IMR-90 (cell line): ENCODE data around the gene CIZ1. TPM values are rescaled to one million over a fixed set of nuclear protein-coding genes. Genes with fewer than 3 reads are reported as not detected.

Experiments used
- ATAC-seq: fragments of 200-7000 bp; cut with Tn5 transposase; 2 replicates; pipeline ENCODE4 v1.9.1; 2020; ENCODE audit warnings: low read depth, mild to moderate bottlenecking, moderate library complexity
- BruUV-seq: library from RNA; stranded (reverse); fragments of 400-500 nt; replicated peaks from 2 replicates; lab custom pipeline; 2021; lab: Mats Ljungman, UMichigan
- CTCF ChIA-PET: fragments of 300-600 bp; formaldehyde crosslinking; extraction: SDS; loops from one replicate; lab custom pipeline; 2021; ENCODE audit warnings: antibody characterized with exemption; lab: Yijun Ruan, JAX
- POLR2A ChIA-PET: fragments of 300-600 bp; sonication (Branson Sonifier 250); formaldehyde crosslinking; loops from one replicate; lab custom pipeline; 2022; ENCODE audit warnings: antibody characterized with exemption; ENCODE audit not compliant: unreplicated experiment; lab: Charles Lee
- DNase-seq: peaks from one replicate; pipeline ENCODE4 v3.0.0; 2013
- H2AFZ ChIP-seq: replicated peaks from 2 replicates; pipeline ENCODE3; 2013; ENCODE audit warnings: low read length, mild to moderate bottlenecking; ENCODE audit not compliant: poor library complexity
- H2AK5ac ChIP-seq: 2 replicates; pipeline ENCODE4 v1.6.1; 2013; ENCODE audit warnings: low read depth, low read length, inconsistent platforms
- H2AK9ac ChIP-seq: replicated peaks from 2 replicates; pipeline ENCODE3; 2013; ENCODE audit warnings: mild to moderate bottlenecking, low read depth, low read length, moderate library complexity; ENCODE audit not compliant: poor library complexity
- H2BK120ac ChIP-seq: 2 replicates; pipeline ENCODE4 v1.6.1; 2013; ENCODE audit warnings: low read depth, low read length, inconsistent platforms
- H2BK15ac ChIP-seq: 3 replicates; pipeline ENCODE4 v1.6.1; 2013; ENCODE audit warnings: low read depth, low read length, inconsistent platforms
- H2BK20ac ChIP-seq: 2 replicates; pipeline ENCODE4 v1.6.1; 2013; ENCODE audit warnings: low read depth, mild to moderate bottlenecking, inconsistent platforms, low read length, moderate library complexity
- H2BK5ac ChIP-seq: 2 replicates; pipeline ENCODE4 v1.6.1; 2013; ENCODE audit warnings: mild to moderate bottlenecking, low read depth, low read length, inconsistent platforms; ENCODE audit not compliant: poor library complexity, severe bottlenecking
- H3K14ac ChIP-seq: replicated peaks from 2 replicates; pipeline ENCODE4 v1.6.1; 2013; ENCODE audit warnings: low read depth, low read length, inconsistent platforms
- H3K18ac ChIP-seq: 2 replicates; pipeline ENCODE4 v1.6.1; 2013; ENCODE audit warnings: low read depth, low read length, control low read depth
- H3K23ac ChIP-seq: 2 replicates; pipeline ENCODE4 v1.6.1; 2013; ENCODE audit warnings: low read depth, low read length, inconsistent platforms
- H3K27ac ChIP-seq: 2 replicates; pipeline ENCODE4 v1.5.1; 2013; ENCODE audit warnings: mild to moderate bottlenecking, control low read depth, low read length; ENCODE audit not compliant: insufficient read depth
- H3K27me3 ChIP-seq: 2 replicates; pipeline ENCODE4 v1.6.1; 2013; ENCODE audit warnings: low read length; ENCODE audit not compliant: control insufficient read depth, insufficient read depth
- H3K36me3 ChIP-seq: 2 replicates; pipeline ENCODE4 v1.6.1; 2013; ENCODE audit warnings: low read length, mixed read lengths; ENCODE audit not compliant: control insufficient read depth, insufficient read depth
- H3K4ac ChIP-seq: 2 replicates; pipeline ENCODE4 v1.6.1; 2013; ENCODE audit warnings: low read depth, low read length, inconsistent platforms
- H3K4me1 ChIP-seq: 2 replicates; pipeline ENCODE4 v1.6.1; 2013; ENCODE audit warnings: low read length, mixed read lengths; ENCODE audit not compliant: control insufficient read depth, insufficient read depth
- H3K4me2 ChIP-seq: 2 replicates; pipeline ENCODE4 v1.6.1; 2013; ENCODE audit warnings: low read depth, mild to moderate bottlenecking, control low read depth, low read length, moderate library complexity
- H3K4me3 ChIP-seq: 2 replicates; pipeline ENCODE4 v1.5.1; 2013; ENCODE audit warnings: low read depth, mild to moderate bottlenecking, control low read depth, low read length, moderate library complexity; ENCODE audit not compliant: insufficient read depth
- H3K56ac ChIP-seq: 2 replicates; pipeline ENCODE4 v1.6.1; 2013; ENCODE audit warnings: low read length, inconsistent platforms; ENCODE audit not compliant: insufficient read depth; ENCODE audit errors: extremely low read depth
- H3K79me1 ChIP-seq, 2 experiments: 2 replicates each; pipeline ENCODE4 v1.6.1; 2013; ENCODE audit warnings: low read length in 2 of 2, inconsistent platforms in 1 of 2, low read depth in 1 of 2
- H3K9ac ChIP-seq: 2 replicates; pipeline ENCODE4 v1.6.1; 2013; ENCODE audit warnings: low read depth, low read length, control low read depth
- H3K9me1 ChIP-seq: 2 replicates; pipeline ENCODE4 v1.6.1; 2013; ENCODE audit warnings: low read length, inconsistent platforms; ENCODE audit not compliant: insufficient read depth
- H3K9me3 ChIP-seq: 2 replicates; pipeline ENCODE4 v1.6.1; 2013; ENCODE audit warnings: low read length; ENCODE audit not compliant: control insufficient read depth, insufficient read depth
- H4K20me1 ChIP-seq: 2 replicates; pipeline ENCODE4 v1.6.1; 2013; ENCODE audit warnings: low read length, inconsistent platforms; ENCODE audit not compliant: insufficient read depth
- H4K5ac ChIP-seq: 2 replicates; pipeline ENCODE4 v1.6.1; 2013; ENCODE audit warnings: mild to moderate bottlenecking, low read depth, low read length, control low read depth
- H4K8ac ChIP-seq, 2 experiments: 2 replicates each; pipeline ENCODE4 v1.6.1; 2013; ENCODE audit warnings: low read depth in 2 of 2, low read length in 2 of 2, control low read depth in 1 of 2, inconsistent platforms in 1 of 2
- H4K91ac ChIP-seq: 2 replicates; pipeline ENCODE4 v1.6.1; 2013; ENCODE audit warnings: low read depth, low read length, inconsistent platforms; ENCODE audit not compliant: insufficient read depth
- CEBPB ChIP-seq: IDR thresholded peaks from 2 replicates; pipeline ENCODE4 v1.6.1; 2012; ENCODE audit warnings: low read depth, low read length, improper control_type of control experiment
- CHD1 ChIP-seq: IDR thresholded peaks from 2 replicates; pipeline ENCODE4 v1.6.1; 2012; ENCODE audit warnings: low read depth, low read length, improper control_type of control experiment
- MXI1 ChIP-seq: IDR thresholded peaks from 2 replicates; pipeline ENCODE4 v1.6.1; 2012; ENCODE audit warnings: low read depth, mild to moderate bottlenecking, low read length, moderate library complexity, borderline replicate concordance
- NFE2L2 ChIP-seq: fragments of 150-350 bp; IDR thresholded peaks from 2 replicates; pipeline ENCODE4 v1.6.1; 2016; ENCODE audit warnings: low read depth, mild to moderate bottlenecking, low read length
- POLR2A ChIP-seq: IDR thresholded peaks from 2 replicates; pipeline ENCODE4 v1.6.1; 2012; ENCODE audit warnings: mild to moderate bottlenecking, low read depth, low read length
- RAD21 ChIP-seq: IDR thresholded peaks from 2 replicates; pipeline ENCODE4 v1.6.1; 2012; ENCODE audit warnings: low read length, improper control_type of control experiment
- RFX5 ChIP-seq: IDR thresholded peaks from 2 replicates; pipeline ENCODE4 v1.8.0; 2012; ENCODE audit warnings: low read depth, mild to moderate bottlenecking, low read length, moderate library complexity
- WGBS, 2 experiments: methylation state at CpG; one replicate each; pipeline versions ENCODE4 v1.1.5 to v1.1.7; 2013; ENCODE audit warnings: missing lambda C conversion rate in 2 of 2; ENCODE audit not compliant: insufficient read length in 1 of 2; ENCODE audit errors: extremely low coverage in 2 of 2; 5-methylcytosine and 5-hydroxymethylcytosine counted together
- dilution Hi-C: fragments of 300-500 bp; cut with HindIII; formaldehyde crosslinking; loops from one replicate; pipeline ENCODE4 v1.14.3; 2018; ENCODE audit warnings: low sequenced_read_pairs; ENCODE audit not compliant: unreplicated experiment
- in situ Hi-C: fragments of 300-500 bp; cut with MboI; formaldehyde crosslinking; loops from 3 replicates; pipeline ENCODE4 v1.14.3; 2019; ENCODE audit warnings: low sequenced_read_pairs, inconsistent platforms, mixed read lengths
- intact Hi-C: fragments of 100-400 bp; cut with micrococcal nuclease; formaldehyde crosslinking; loops from 2 replicates; pipeline ENCODE4 v1.10.0; 2022
- polyA plus RNA-seq, 3 experiments: library from polyadenylated mRNA; depleted of rRNA; stranded (reverse); fragments of >200 nt; gene quantifications; 2 replicates each; pipeline ENCODE4 v1.2.3, GENCODE V29; 2012; ENCODE audit warnings: low replicate concordance in 1 of 3
- total RNA-seq: library from RNA; depleted of rRNA; stranded (reverse); fragments of >200 nt; gene quantifications from 2 replicates; pipeline ENCODE4 v1.2.3, GENCODE V29; 2012
- TF ChIP-seq, protein P1 (sequence below): fragments of 150-350 bp; IDR thresholded peaks from 2 replicates; pipeline ENCODE4 v1.6.1; 2016; ENCODE audit warnings: low read depth, mild to moderate bottlenecking, low read length, moderate library complexity, borderline replicate concordance
- TF ChIP-seq, protein P2 (sequence below): fragments of 150-350 bp; IDR thresholded peaks from 2 replicates; pipeline ENCODE4 v1.6.1; 2017; ENCODE audit warnings: mild to moderate bottlenecking, antibody characterized with exemption, low read length, low read depth

The CIZ1 gene
- total and polyA plus RNA-seq, 2 of the 4 experiments (the other 2 are of a cell fraction) = 13.8 to 51.9 TPM

DNA sequence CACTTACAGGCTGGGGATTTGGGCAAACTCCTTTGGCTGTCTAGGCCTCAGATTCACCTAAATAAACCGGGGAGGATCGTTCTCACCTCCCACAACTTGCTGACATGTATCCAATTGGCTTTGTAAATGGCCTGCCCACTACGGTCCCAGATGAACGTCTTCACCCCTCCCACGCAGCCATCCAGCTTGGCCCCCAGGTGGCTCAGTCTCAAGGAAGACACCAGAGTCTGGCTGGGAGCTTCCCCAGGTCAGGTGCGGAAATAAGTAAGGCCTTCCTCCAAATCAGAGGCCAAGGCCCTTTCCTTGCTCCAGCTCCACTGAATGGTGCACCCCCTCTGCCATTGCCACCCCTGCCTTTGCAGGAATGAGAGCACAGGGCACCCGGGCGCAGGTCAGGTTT, 11.4 kb downstream of the CIZ1 start:
- H3K9me3 ChIP-seq = peaks cover 5% of the 10 kb centered on the region
- H3K79me1 ChIP-seq = peaks cover 0 to 24% of the 10 kb centered on the region in 2 experiments; a peak in 2 of 4 replicates
- TF ChIP-seq POLR2A = no peak
- no peak for TF ChIP-seq RFX5
- TF ChIP-seq NFE2L2 = no peak
- TF ChIP-seq RAD21 = no peak
- TF ChIP-seq, protein P1, sequence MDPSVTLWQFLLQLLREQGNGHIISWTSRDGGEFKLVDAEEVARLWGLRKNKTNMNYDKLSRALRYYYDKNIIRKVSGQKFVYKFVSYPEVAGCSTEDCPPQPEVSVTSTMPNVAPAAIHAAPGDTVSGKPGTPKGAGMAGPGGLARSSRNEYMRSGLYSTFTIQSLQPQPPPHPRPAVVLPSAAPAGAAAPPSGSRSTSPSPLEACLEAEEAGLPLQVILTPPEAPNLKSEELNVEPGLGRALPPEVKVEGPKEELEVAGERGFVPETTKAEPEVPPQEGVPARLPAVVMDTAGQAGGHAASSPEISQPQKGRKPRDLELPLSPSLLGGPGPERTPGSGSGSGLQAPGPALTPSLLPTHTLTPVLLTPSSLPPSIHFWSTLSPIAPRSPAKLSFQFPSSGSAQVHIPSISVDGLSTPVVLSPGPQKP = no peak
- TF ChIP-seq MXI1 = no peak
- TF ChIP-seq, protein P2, sequence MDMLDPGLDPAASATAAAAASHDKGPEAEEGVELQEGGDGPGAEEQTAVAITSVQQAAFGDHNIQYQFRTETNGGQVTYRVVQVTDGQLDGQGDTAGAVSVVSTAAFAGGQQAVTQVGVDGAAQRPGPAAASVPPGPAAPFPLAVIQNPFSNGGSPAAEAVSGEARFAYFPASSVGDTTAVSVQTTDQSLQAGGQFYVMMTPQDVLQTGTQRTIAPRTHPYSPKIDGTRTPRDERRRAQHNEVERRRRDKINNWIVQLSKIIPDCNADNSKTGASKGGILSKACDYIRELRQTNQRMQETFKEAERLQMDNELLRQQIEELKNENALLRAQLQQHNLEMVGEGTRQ = no peak
- TF ChIP-seq CHD1 = no peak
- TF ChIP-seq CEBPB = no peak
- no peak overlapping the region for H4K8ac ChIP-seq
- dilution Hi-C loops (no loop called here), intact Hi-C loops (no loop called here), in situ Hi-C loops (no loop called here)
- DNase-seq (no peak), ATAC-seq (no peak)
- H3K36me3 ChIP-seq = peaks cover 62% of the 10 kb centered on the region
- no peak overlapping the region for H3K27ac ChIP-seq
- CTCF ChIA-PET = no interaction called here
- peaks cover 4% of the 10 kb centered on the region for H4K20me1 ChIP-seq
- no peak overlapping the region for H2BK15ac ChIP-seq
- no peak overlapping the region for H2BK120ac ChIP-seq
- no peak overlapping the region for H2AFZ ChIP-seq
- 98% methylated on average over 6 of the region's 8 CpGs; no CpG with 5 or more reads in 1 of the 2 experiments for WGBS, 2 experiments
- no peak overlapping the region for H3K23ac ChIP-seq
- H3K18ac ChIP-seq = no peak overlapping the region
- H2AK5ac ChIP-seq = no peak overlapping the region
- no peak overlapping the region for H2BK20ac ChIP-seq
- H3K9ac ChIP-seq = no peak overlapping the region
- H3K14ac ChIP-seq = no peak overlapping the region
- H3K4me2 ChIP-seq = no peak overlapping the region
- BruUV-seq = no TSS peak
- H3K27me3 ChIP-seq = no peaks in the 10 kb centered on the region
- no peak overlapping the region for H2BK5ac ChIP-seq
- no peak overlapping the region for H3K56ac ChIP-seq
- H3K9me1 ChIP-seq = peaks cover 12% of the 10 kb centered on the region
- H2AK9ac ChIP-seq = peak overlapping the region; percentile 8
- peaks cover 13% of the 10 kb centered on the region for H3K4me1 ChIP-seq
- H4K91ac ChIP-seq = no peak overlapping the region
- POLR2A ChIA-PET = no interaction called here
- no peak overlapping the region for H3K4ac ChIP-seq
- H4K5ac ChIP-seq = no peak overlapping the region
- no peak overlapping the region for H3K4me3 ChIP-seq
